GM18951 (cell line): ENCODE results near the gene ZMAT2.
A peak's percentile ranks its signal among the peaks of the same experiment; 100 is the strongest.
"Not testable (repeated sequence)": the region's sequence is repeated elsewhere in the genome, so short reads cannot be mapped to it uniquely, and the experiment has no call there.

Experiments
- POLR2A ChIP-seq: IDR thresholded peaks from 4 replicates; pipeline ENCODE4 v1.6.1; 2011; ENCODE audit warnings: mild to moderate bottlenecking; ENCODE audit not compliant: insufficient read length, insufficient read depth; ENCODE audit errors: extremely low read depth
- in situ Hi-C: fragments of 300-500 bp; cut with MboI; formaldehyde crosslinking; loops from one replicate; pipeline ENCODE4 v1.12.0; 2022; ENCODE audit warnings: low sequenced_read_pairs, mixed read lengths, inconsistent platforms; ENCODE audit not compliant: unreplicated experiment

ZMAT2 gene

GRCh38 chr5:140700177-140701144, at the start of gene ZMAT2:
Gene ZMAT2 (plus strand): TSS chr5:140700447. CDS start chr5:140700461, 14 bp downstream.
- in situ Hi-C loops = no loop called here
- TF ChIP-seq POLR2A = peak; percentile 63

GRCh38 chr5:140658870-140659269, 41.4 kb upstream of the ZMAT2 start:
- no peak for TF ChIP-seq POLR2A
- in situ Hi-C loops = no loop called here

- in situ Hi-C loops = not testable (repeated sequence)
These were observed 39.9 kb upstream of the ZMAT2 start for GRCh38 chr5:140660371-140660770.

GRCh38 chr5:140664030-140664358, 36.3 kb upstream of the ZMAT2 start:
- TF ChIP-seq POLR2A = no peak
- in situ Hi-C loops = no loop called here

GRCh38 chr5:140664359-140665119, 35.7 kb upstream of the ZMAT2 start, which contains the start of gene WDR55:
Gene WDR55 (plus strand): TSS chr5:140664904. CDS start chr5:140664913, 9 bp downstream.
- in situ Hi-C loops = no loop called here
- TF ChIP-seq POLR2A = peak; percentile 95

GRCh38 chr5:140671035-140671434, 29.2 kb upstream of the ZMAT2 start:
- in situ Hi-C loops = not testable (repeated sequence)

- no peak for TF ChIP-seq POLR2A
- in situ Hi-C loops = no loop called here
These were observed 28.6 kb upstream of the ZMAT2 start for GRCh38 chr5:140671472-140672125.

GRCh38 chr5:140672455-140673186, 27.6 kb upstream of the ZMAT2 start:
- TF ChIP-seq POLR2A = no peak
- in situ Hi-C loops = no loop called here

GRCh38 chr5:140673187-140673976, 26.9 kb upstream of the ZMAT2 start, which contains the start of gene DND1:
Gene DND1 (minus strand): TSS chr5:140673576. CDS start chr5:140673542, 34 bp downstream.
- in situ Hi-C loops = no loop called here
- TF ChIP-seq POLR2A = no peak

- TF ChIP-seq POLR2A = no peak
- in situ Hi-C loops = no loop called here
These were observed 26.0 kb upstream of the ZMAT2 start for GRCh38 chr5:140674211-140674610.

GRCh38 chr5:140674629-140675028, 25.6 kb upstream of the ZMAT2 start:
- no peak for TF ChIP-seq POLR2A
- in situ Hi-C loops = no loop called here

GRCh38 chr5:140677947-140678346, 22.3 kb upstream of the ZMAT2 start:
- in situ Hi-C loops = no loop called here
- no peak for TF ChIP-seq POLR2A

GRCh38 chr5:140678993-140679392, 21.3 kb upstream of the ZMAT2 start:
- in situ Hi-C loops = no loop called here
- TF ChIP-seq POLR2A = no peak
